HepG2 (cell line): ENCODE measurements around the gene WNT1. TPM values are rescaled to one million over a fixed set of nuclear protein-coding genes. Genes with fewer than 3 reads are reported as not detected.
A peak's percentile ranks its signal among the peaks of the same experiment; 100 is the strongest.

Source experiments
- CBX2 ChIP-seq, 2 experiments: fragments of 200-600 bp in 1 of 2; sonication (generic); formaldehyde crosslinking in 1 of 2; IDR thresholded peaks; 2 replicates each; pipeline versions ENCODE4 v1.7.0 to v1.8.1; 2018 to 2022; ENCODE audit warnings: low read depth in 2 of 2, low read length in 1 of 2, mild to moderate bottlenecking in 1 of 2, missing genetic modification reagents in 1 of 2
- CEBPZ ChIP-seq: IDR thresholded peaks from 2 replicates; pipeline ENCODE4 v1.6.1; 2012; ENCODE audit warnings: low read length, improper control_type of control experiment
- CENPBD1 ChIP-seq: sonication (generic); formaldehyde crosslinking; IDR thresholded peaks from 2 replicates; pipeline ENCODE4 v1.8.0; 2022; ENCODE audit warnings: missing genetic modification reagents, low read depth, mild to moderate bottlenecking, borderline replicate concordance
- GRHL1 ChIP-seq: sonication (generic); formaldehyde crosslinking; conservative IDR thresholded peaks from 2 replicates; pipeline ENCODE4 v1.8.0; 2022; ENCODE audit warnings: missing genetic modification reagents
- JUND ChIP-seq: sonication (generic); formaldehyde crosslinking; IDR thresholded peaks from 2 replicates; pipeline ENCODE4 v1.8.0; 2022; ENCODE audit warnings: mild to moderate bottlenecking, missing genetic modification reagents
- NCOA5 ChIP-seq: sonication (generic); formaldehyde crosslinking; IDR thresholded peaks from 2 replicates; pipeline ENCODE4 v1.4.0; 2020; ENCODE audit warnings: missing genetic modification reagents
- RNF219 ChIP-seq: sonication (generic); formaldehyde crosslinking; IDR thresholded peaks from 2 replicates; pipeline ENCODE4 v1.5.0; 2020; ENCODE audit warnings: mild to moderate bottlenecking, missing genetic modification reagents
- SALL2 ChIP-seq: sonication (generic); formaldehyde crosslinking; IDR thresholded peaks from 2 replicates; pipeline ENCODE4 v1.8.1; 2023; ENCODE audit warnings: mild to moderate bottlenecking, missing genetic modification reagents, inconsistent platforms
- ZBTB7A ChIP-seq: sonication (generic); formaldehyde crosslinking; IDR thresholded peaks from 2 replicates; pipeline ENCODE4 v1.8.0; 2022; ENCODE audit warnings: mild to moderate bottlenecking, missing genetic modification reagents
- ZHX1 ChIP-seq: sonication (generic); formaldehyde crosslinking; IDR thresholded peaks from 2 replicates; pipeline ENCODE4 v1.8.1; 2022; ENCODE audit warnings: low read depth, mild to moderate bottlenecking, missing genetic modification reagents
- ZNF225 ChIP-seq: sonication (generic); formaldehyde crosslinking; IDR thresholded peaks from 2 replicates; pipeline ENCODE4 v1.4.0; 2020; ENCODE audit warnings: mild to moderate bottlenecking, missing genetic modification reagents
- ZNF350 ChIP-seq: sonication (generic); formaldehyde crosslinking; IDR thresholded peaks from 2 replicates; pipeline ENCODE4 v1.4.0; 2020; ENCODE audit warnings: mild to moderate bottlenecking, low read depth, missing genetic modification reagents, borderline replicate concordance
- ZNF44 ChIP-seq: sonication (generic); formaldehyde crosslinking; IDR thresholded peaks from 2 replicates; pipeline ENCODE4 v1.5.1; 2020; ENCODE audit warnings: mild to moderate bottlenecking, missing genetic modification reagents
- ZNF572 ChIP-seq: sonication (generic); formaldehyde crosslinking; IDR thresholded peaks from 2 replicates; pipeline ENCODE4 v1.5.1; 2020; ENCODE audit warnings: mild to moderate bottlenecking, missing genetic modification reagents
- ZNF589 ChIP-seq: sonication (generic); formaldehyde crosslinking; conservative IDR thresholded peaks from 2 replicates; pipeline ENCODE4 v1.8.0; 2022; ENCODE audit warnings: mild to moderate bottlenecking, moderate library complexity, missing genetic modification reagents
- ZNF75D ChIP-seq: sonication (generic); formaldehyde crosslinking; IDR thresholded peaks from 2 replicates; pipeline ENCODE4 v1.8.1; 2023; ENCODE audit warnings: missing genetic modification reagents, mild to moderate bottlenecking, borderline replicate concordance
- ZNF878 ChIP-seq: sonication (generic); formaldehyde crosslinking; IDR thresholded peaks from 2 replicates; pipeline ENCODE4 v1.8.1; 2023; ENCODE audit warnings: mild to moderate bottlenecking, missing genetic modification reagents, moderate library complexity
- polyA plus RNA-seq, 8 experiments: library from polyadenylated mRNA; depleted of rRNA in 3 of 8; stranded (reverse) in 7 of 8; unstranded in 1 of 8; fragments of >200 nt; fragmentation: Illumina TruSeq in 4 of 8; extraction: Trizol in 4 of 8; gene quantifications; 2 replicates each; pipeline versions ENCODE4 v1.2.1 to v1.2.3, GENCODE V29; 2011 to 2016; ENCODE audit warnings: low read depth in 4 of 8, missing spikeins in 1 of 8, mixed read lengths in 1 of 8; ENCODE audit not compliant: insufficient read depth in 1 of 8
- total RNA-seq, 5 experiments: library from RNA; depleted of rRNA; stranded (reverse); fragments of >200 nt; fragmentation: Illumina TruSeq; extraction: Trizol; gene quantifications; 2 replicates each; pipeline ENCODE4 v1.2.3, GENCODE V29; 2016; ENCODE audit warnings: low read depth in 1 of 5

Gene WNT1
- total and polyA plus RNA-seq, 2 of the 13 experiments (the other 11 are each of a cell fraction or from before 2014, with no cell fraction given), result not detected

- no peak for TF ChIP-seq CEBPZ
- TF ChIP-seq CENPBD1, result no peak
- TF ChIP-seq ZNF589 (CRISPR knock-in tag), result no peak; the same call in 1 of the 2 replicates
- no peak for TF ChIP-seq ZBTB7A
- no peak for TF ChIP-seq JUND
- TF ChIP-seq ZHX1, result no peak
- no peak for TF ChIP-seq NCOA5 (CRISPR knock-in tag)
- TF ChIP-seq ZNF75D (CRISPR knock-in tag), result no peak
- TF ChIP-seq ZNF572 (CRISPR knock-in tag), result peak; percentile 17; the same call in 1 of the 2 replicates
- no peak for TF ChIP-seq ZNF44 (CRISPR knock-in tag)
- TF ChIP-seq RNF219 (CRISPR knock-in tag), result no peak
- TF ChIP-seq GRHL1, result no peak
- TF ChIP-seq SALL2 (CRISPR knock-in tag), result no peak
- TF ChIP-seq ZNF878, result no peak; the same call in 1 of the 2 replicates
- peak; percentile 90 for TF ChIP-seq ZNF350 (CRISPR knock-in tag)
- TF ChIP-seq CBX2 (IDR thresholded peaks at IDR 0.05; ENCODE audit: low read depth, low read length), result no peak
- TF ChIP-seq CBX2 (CRISPR knock-in tag; IDR thresholded peaks at IDR 0.05; ENCODE audit: low read depth), result no peak
- TF ChIP-seq ZNF225, result no peak; the same call in 1 of the 2 replicates
Observed at GRCh38 chr12:49018261-49019119, 40.4 kb downstream of the WNT1 start, which contains the start of gene PRKAG1 (continued).
